Loucy (cell line): ENCODE measurements around the gene INTS1.

ENCODE experiments used
- H2AFZ ChIP-seq: fragments of 200-600 bp; sonication (generic); 2 replicates; pipeline ENCODE4 v1.6.0; 2016; ENCODE audit warnings: antibody characterized with exemption, mild to moderate bottlenecking, low read length, moderate library complexity
- H3F3A ChIP-seq: fragments of 200-600 bp; 2 replicates; pipeline ENCODE4 v1.6.0; 2016; ENCODE audit warnings: antibody characterized with exemption, low read depth, mild to moderate bottlenecking
- H3K27me3 ChIP-seq: fragments of 200-600 bp; sonication (generic); 2 replicates; pipeline ENCODE4 v1.6.1; 2014; ENCODE audit warnings: low read length, mild to moderate bottlenecking; ENCODE audit not compliant: insufficient read depth, poor library complexity, severe bottlenecking
- H3K36me3 ChIP-seq: fragments of 200-600 bp; sonication (generic); 2 replicates; pipeline ENCODE4 v1.6.1; 2016; ENCODE audit warnings: low read length; ENCODE audit not compliant: insufficient read depth
- H3K4me1 ChIP-seq: fragments of 200-600 bp; sonication (generic); 2 replicates; pipeline ENCODE4 v1.5.1; 2014; ENCODE audit warnings: low read length, mild to moderate bottlenecking; ENCODE audit not compliant: insufficient read depth, poor library complexity, severe bottlenecking
- H3K4me2 ChIP-seq: fragments of 200-600 bp; sonication (generic); 2 replicates; pipeline ENCODE4 v1.6.0; 2014; ENCODE audit warnings: antibody characterized with exemption, low read length, low read depth, mild to moderate bottlenecking; ENCODE audit not compliant: poor library complexity, severe bottlenecking
- H3K4me3 ChIP-seq: fragments of 200-600 bp; sonication (generic); 2 replicates; pipeline ENCODE4 v1.5.1; 2014; ENCODE audit warnings: low read length, mild to moderate bottlenecking, mixed read lengths; ENCODE audit not compliant: poor library complexity, severe bottlenecking
- H3K79me2 ChIP-seq: fragments of 200-600 bp; sonication (generic); 2 replicates; pipeline ENCODE4 v1.6.1; 2014; ENCODE audit warnings: low read length; ENCODE audit not compliant: insufficient read depth
- H3K9ac ChIP-seq: fragments of 200-600 bp; sonication (generic); 2 replicates; pipeline ENCODE4 v1.6.0; 2014; ENCODE audit warnings: mild to moderate bottlenecking, low read depth, low read length, moderate library complexity; ENCODE audit not compliant: poor library complexity, severe bottlenecking
- H3K9me2 ChIP-seq: fragments of 200-600 bp; sonication (generic); replicated peaks from 2 replicates; pipeline ENCODE4 v1.6.1; 2016; ENCODE audit warnings: low read depth, low read length, mixed read lengths
- H3K9me3 ChIP-seq: fragments of 200-600 bp; sonication (generic); 2 replicates; pipeline ENCODE4 v1.6.1; 2014; ENCODE audit warnings: mild to moderate bottlenecking, antibody characterized with exemption, low read length, low read depth; ENCODE audit not compliant: insufficient read depth
- H4K20me1 ChIP-seq: fragments of 200-600 bp; sonication (generic); 2 replicates; pipeline ENCODE4 v1.6.0; 2014; ENCODE audit warnings: antibody characterized with exemption, low read length, mild to moderate bottlenecking; ENCODE audit not compliant: insufficient read depth, poor library complexity, severe bottlenecking
- CTCF ChIP-seq: fragments of 200-600 bp; sonication (generic); conservative IDR thresholded peaks from 2 replicates; pipeline ENCODE4 v1.5.1; 2014; ENCODE audit warnings: mild to moderate bottlenecking, antibody characterized with exemption, low read length
- EZH2phosphoT487 ChIP-seq: fragments of 200-600 bp; IDR thresholded peaks from 2 replicates; pipeline ENCODE4 v1.6.1; 2018; ENCODE audit warnings: antibody characterized with exemption, mild to moderate bottlenecking, moderate library complexity, borderline replicate concordance

INTS1 gene

GRCh38 chr7:1438821-1439220 lies 65.4 kb downstream of the INTS1 start:
- no peaks in the 10 kb centered on the region for H3K9me3 ChIP-seq
- no peaks in the 10 kb centered on the region for H3K36me3 ChIP-seq
- no peaks in the 10 kb centered on the region for H3K4me1 ChIP-seq
- no peaks in the 10 kb centered on the region for H3F3A ChIP-seq
- no peak overlapping the region for H3K9ac ChIP-seq
- TF ChIP-seq EZH2phosphoT487, result no peak
- TF ChIP-seq CTCF, result no peak
- no peak overlapping the region for H3K4me3 ChIP-seq
- H3K79me2 ChIP-seq, result no peaks in the 10 kb centered on the region
- no peak overlapping the region for H3K4me2 ChIP-seq
- no peaks in the 10 kb centered on the region for H3K9me2 ChIP-seq
- no peak overlapping the region for H2AFZ ChIP-seq
- no peaks in the 10 kb centered on the region for H4K20me1 ChIP-seq
- H3K27me3 ChIP-seq, result no peaks in the 10 kb centered on the region

- H4K20me1 ChIP-seq, result no peaks in the 10 kb centered on the region
- TF ChIP-seq EZH2phosphoT487 (no peak), CTCF (no peak)
- no peaks in the 10 kb centered on the region for H3K9me2 ChIP-seq
- H3K4me2 ChIP-seq, result no peak overlapping the region
- H3K4me1 ChIP-seq, result no peaks in the 10 kb centered on the region
- H3K4me3 ChIP-seq, result no peak overlapping the region
- H3K27me3 ChIP-seq, result no peaks in the 10 kb centered on the region
- no peak overlapping the region for H2AFZ ChIP-seq
- H3K36me3 ChIP-seq, result no peaks in the 10 kb centered on the region
- no peak overlapping the region for H3K9ac ChIP-seq
- no peaks in the 10 kb centered on the region for H3F3A ChIP-seq
- no peaks in the 10 kb centered on the region for H3K9me3 ChIP-seq
- no peaks in the 10 kb centered on the region for H3K79me2 ChIP-seq
Measured at GRCh38 chr7:1438208-1438607, 66.0 kb downstream of the INTS1 start.

GRCh38 chr7:1437155-1437880 lies 66.9 kb downstream of the INTS1 start:
- TF ChIP-seq EZH2phosphoT487, result no peak
- TF ChIP-seq CTCF, result no peak
- no peaks in the 10 kb centered on the region for H3K36me3 ChIP-seq
- no peaks in the 10 kb centered on the region for H3K27me3 ChIP-seq
- no peaks in the 10 kb centered on the region for H4K20me1 ChIP-seq
- no peak overlapping the region for H3K4me2 ChIP-seq
- no peaks in the 10 kb centered on the region for H3K4me1 ChIP-seq
- H3K9me2 ChIP-seq, result no peaks in the 10 kb centered on the region
- H3K9me3 ChIP-seq, result no peaks in the 10 kb centered on the region
- H3K9ac ChIP-seq, result no peak overlapping the region
- H3K4me3 ChIP-seq, result no peak overlapping the region
- no peaks in the 10 kb centered on the region for H3K79me2 ChIP-seq
- no peak overlapping the region for H2AFZ ChIP-seq
- H3F3A ChIP-seq, result no peaks in the 10 kb centered on the region
